ENCODE data around the gene PLN.

DNA sequence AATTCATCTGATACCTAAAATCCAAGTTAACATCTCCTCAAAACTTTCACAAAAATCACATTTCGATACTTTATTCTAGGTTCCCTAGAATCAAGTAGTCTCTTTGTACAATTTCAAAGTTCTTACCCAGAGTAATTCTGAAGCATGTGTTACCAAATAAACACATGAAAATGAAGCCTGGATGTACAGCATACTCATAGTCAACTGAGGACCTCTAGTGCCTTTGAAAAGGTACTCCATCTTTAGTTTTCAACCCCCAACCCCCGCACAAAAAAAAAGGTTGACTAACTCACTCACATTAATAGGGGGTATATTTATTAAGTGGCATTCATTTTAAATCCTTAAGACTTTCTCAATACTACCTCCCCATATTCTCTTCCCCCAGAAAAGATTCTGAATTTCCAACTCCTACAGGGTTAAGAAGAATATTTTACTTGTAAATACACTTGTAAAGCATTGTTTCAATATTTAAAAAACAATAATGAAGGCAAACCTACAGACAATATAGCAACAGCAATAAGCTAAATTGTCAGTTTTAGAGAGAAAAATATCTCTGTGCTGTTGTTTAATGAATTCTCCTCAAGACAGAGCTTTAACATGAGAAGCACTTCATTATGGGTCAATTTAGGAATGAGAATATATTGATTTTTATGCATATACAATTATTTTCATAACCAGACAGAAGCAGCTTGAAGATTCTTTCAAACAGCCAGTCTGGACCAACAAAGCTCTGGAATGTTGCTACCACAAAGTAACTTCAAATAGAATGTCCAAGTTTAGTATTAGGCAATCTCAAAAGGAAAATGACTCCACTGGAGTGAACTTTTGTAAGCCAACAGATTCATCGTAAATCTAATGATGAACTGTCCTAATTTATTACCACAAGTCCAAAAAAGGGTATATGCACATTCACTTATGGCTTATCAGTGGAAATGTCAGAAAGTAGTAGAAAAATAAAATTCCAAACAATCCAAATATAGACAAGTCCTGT, 3.3 kb downstream of the PLN start:
- TF ChIP-seq YY1 (IDR thresholded peaks at IDR 0.05; ENCODE audit: insufficient read depth, insufficient read length) = no peak
- TF ChIP-seq ZNF274 (IDR thresholded peaks at IDR 0.05; ENCODE audit: low read depth, low read length) = no peak
- no peak for TF ChIP-seq SUZ12 (IDR thresholded peaks at IDR 0.05; ENCODE audit: extremely low read depth, insufficient read depth, insufficient read length)

All from NT2/D1 (cell line).